PFSK-1 (cell line): ENCODE results near the gene SPACA6.

Source experiments
- FOXP2 ChIP-seq: optimal IDR thresholded peaks from 2 replicates; pipeline ENCODE3; 2011; ENCODE audit warnings: borderline replicate concordance, control low read depth, inconsistent platforms; ENCODE audit not compliant: insufficient read depth; ENCODE audit errors: extremely low read length, extremely low read depth
- POLR2AphosphoS5 ChIP-seq: IDR thresholded peaks from 2 replicates; pipeline ENCODE4 v1.6.1; 2012; ENCODE audit warnings: low read depth, mild to moderate bottlenecking, control low read depth, low read length, moderate library complexity
- REST ChIP-seq, 2 experiments: IDR thresholded peaks; 2 replicates each; pipeline versions ENCODE4 v1.6.1 to v1.8.0; 2011 to 2012; ENCODE audit warnings: low read depth in 2 of 2, low read length in 2 of 2, control low read depth in 1 of 2, inconsistent platforms in 1 of 2, mild to moderate bottlenecking in 1 of 2, moderate library complexity in 1 of 2; ENCODE audit not compliant: insufficient read depth in 1 of 2
- SIN3A ChIP-seq: IDR thresholded peaks from 2 replicates; pipeline ENCODE4 v1.6.1; 2012; ENCODE audit warnings: mild to moderate bottlenecking, low read length, moderate library complexity, borderline replicate concordance; ENCODE audit not compliant: insufficient read depth
- TAF1 ChIP-seq: IDR thresholded peaks from 2 replicates; pipeline ENCODE4 v1.6.1; 2012; ENCODE audit warnings: low read length, control low read depth, borderline replicate concordance; ENCODE audit not compliant: insufficient read depth

Gene SPACA6

GRCh38 chr19:51735759-51736449 is 42.8 kb downstream of the SPACA6 start:
- no peak for TF ChIP-seq TAF1
- no peak for TF ChIP-seq FOXP2
- TF ChIP-seq REST (IDR thresholded peaks at IDR 0.05; ENCODE audit: insufficient read depth in 1 of 2, low read depth in 2 of 2, low read length in 2 of 2), result no peak
- no peak for TF ChIP-seq SIN3A
- TF ChIP-seq POLR2AphosphoS5, result no peak

GRCh38 chr19:51737389-51737788 is 44.3 kb downstream of the SPACA6 start:
- TF ChIP-seq TAF1, result no peak
- TF ChIP-seq POLR2AphosphoS5, result no peak
- no peak for TF ChIP-seq SIN3A
- no peak for TF ChIP-seq REST (IDR thresholded peaks at IDR 0.05; ENCODE audit: insufficient read depth in 1 of 2, low read depth in 2 of 2, low read length in 2 of 2)
- no peak for TF ChIP-seq FOXP2

GRCh38 chr19:51737924-51738323 is 44.8 kb downstream of the SPACA6 start:
- TF ChIP-seq SIN3A, result no peak
- no peak for TF ChIP-seq POLR2AphosphoS5
- no peak for TF ChIP-seq FOXP2
- no peak for TF ChIP-seq TAF1
- no peak for TF ChIP-seq REST (IDR thresholded peaks at IDR 0.05; ENCODE audit: insufficient read depth in 1 of 2, low read depth in 2 of 2, low read length in 2 of 2)

- TF ChIP-seq TAF1 (no peak), REST (IDR thresholded peaks at IDR 0.05; ENCODE audit: insufficient read depth in 1 of 2, low read depth in 2 of 2, low read length in 2 of 2) (no peak), FOXP2 (no peak), POLR2AphosphoS5 (no peak), SIN3A (no peak)
Observed at GRCh38 chr19:51739466-51740213, 46.5 kb downstream of the SPACA6 start.
